Chondrocyte (in vitro differentiated cells): ENCODE results near the gene CPXM2. TPM values are rescaled to one million over a fixed set of nuclear protein-coding genes. Genes with fewer than 3 reads are reported as not detected.

ENCODE experiments used
- DNase-seq: peaks from one replicate; pipeline ENCODE4 v3.0.0; 2021; ENCODE audit warnings: mixed read lengths, low spot score
- H3K27ac Mint-ChIP-seq: one replicate; pipeline ENCODE4 v1.8.0; 2021; ENCODE audit warnings: mild to moderate bottlenecking, moderate library complexity, mixed read lengths; ENCODE audit not compliant: unreplicated experiment
- H3K27me3 Mint-ChIP-seq: 2 replicates; pipeline ENCODE4 v1.8.0; 2021; ENCODE audit warnings: low read depth, mixed read lengths
- H3K36me3 Mint-ChIP-seq: 2 replicates; pipeline ENCODE4 v1.8.0; 2021; ENCODE audit warnings: low read depth, mixed read lengths
- H3K4me1 Mint-ChIP-seq: 2 replicates; pipeline ENCODE4 v1.8.0; 2021; ENCODE audit warnings: low read depth, mild to moderate bottlenecking, mixed read lengths
- H3K4me3 Mint-ChIP-seq: one replicate; pipeline ENCODE4 v1.8.0; 2021; ENCODE audit warnings: mild to moderate bottlenecking, moderate library complexity, mixed read lengths; ENCODE audit not compliant: unreplicated experiment
- H3K9me3 Mint-ChIP-seq: 2 replicates; pipeline ENCODE4 v1.8.0; 2021; ENCODE audit warnings: low read depth, mixed read lengths
- total RNA-seq: library from RNA; stranded (reverse); gene quantifications from 3 replicates; pipeline ENCODE4 v1.2.1, GENCODE V29; 2021
- TF ChIP-seq, protein P1 (sequence below): fragments of 200-600 bp; sonication (generic); IDR thresholded peaks from 2 replicates; pipeline ENCODE4 v1.5.0; 2021; ENCODE audit warnings: antibody characterized with exemption, mild to moderate bottlenecking, moderate library complexity

The CPXM2 gene
- total RNA-seq, 1 donor from 2014 or later, result not detected

DNA sequence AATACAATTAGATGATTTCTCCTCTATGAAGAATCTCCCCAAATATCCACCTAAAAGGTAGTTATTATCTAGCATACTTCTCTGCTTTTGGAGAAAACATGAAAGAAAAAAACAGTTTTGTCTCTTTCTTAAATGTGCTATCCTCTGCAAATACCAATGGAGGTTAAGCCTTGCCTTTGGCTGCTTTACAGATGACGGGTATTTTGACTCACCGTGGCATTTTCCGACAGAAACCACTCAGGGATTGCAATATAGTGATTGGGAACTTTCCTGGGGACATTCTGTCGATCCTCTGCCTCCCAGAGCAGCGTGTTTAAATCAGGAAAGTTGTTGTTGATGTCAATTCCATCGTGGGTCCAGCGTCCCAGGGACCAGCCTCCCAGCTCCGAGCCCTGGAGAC, 124.8 kb downstream of the CPXM2 start:
- H3K27me3 Mint-ChIP-seq, result peaks cover 8% of the 10 kb centered on the region
- no peak overlapping the region for H3K27ac Mint-ChIP-seq
- no peaks in the 10 kb centered on the region for H3K36me3 Mint-ChIP-seq
- TF ChIP-seq, protein P1, sequence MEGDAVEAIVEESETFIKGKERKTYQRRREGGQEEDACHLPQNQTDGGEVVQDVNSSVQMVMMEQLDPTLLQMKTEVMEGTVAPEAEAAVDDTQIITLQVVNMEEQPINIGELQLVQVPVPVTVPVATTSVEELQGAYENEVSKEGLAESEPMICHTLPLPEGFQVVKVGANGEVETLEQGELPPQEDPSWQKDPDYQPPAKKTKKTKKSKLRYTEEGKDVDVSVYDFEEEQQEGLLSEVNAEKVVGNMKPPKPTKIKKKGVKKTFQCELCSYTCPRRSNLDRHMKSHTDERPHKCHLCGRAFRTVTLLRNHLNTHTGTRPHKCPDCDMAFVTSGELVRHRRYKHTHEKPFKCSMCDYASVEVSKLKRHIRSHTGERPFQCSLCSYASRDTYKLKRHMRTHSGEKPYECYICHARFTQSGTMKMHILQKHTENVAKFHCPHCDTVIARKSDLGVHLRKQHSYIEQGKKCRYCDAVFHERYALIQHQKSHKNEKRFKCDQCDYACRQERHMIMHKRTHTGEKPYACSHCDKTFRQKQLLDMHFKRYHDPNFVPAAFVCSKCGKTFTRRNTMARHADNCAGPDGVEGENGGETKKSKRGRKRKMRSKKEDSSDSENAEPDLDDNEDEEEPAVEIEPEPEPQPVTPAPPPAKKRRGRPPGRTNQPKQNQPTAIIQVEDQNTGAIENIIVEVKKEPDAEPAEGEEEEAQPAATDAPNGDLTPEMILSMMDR, result no peak
- no peaks in the 10 kb centered on the region for H3K9me3 Mint-ChIP-seq
- no peak overlapping the region for H3K4me3 Mint-ChIP-seq
- H3K4me1 Mint-ChIP-seq, result no peaks in the 10 kb centered on the region
- no peak for DNase-seq

DNA sequence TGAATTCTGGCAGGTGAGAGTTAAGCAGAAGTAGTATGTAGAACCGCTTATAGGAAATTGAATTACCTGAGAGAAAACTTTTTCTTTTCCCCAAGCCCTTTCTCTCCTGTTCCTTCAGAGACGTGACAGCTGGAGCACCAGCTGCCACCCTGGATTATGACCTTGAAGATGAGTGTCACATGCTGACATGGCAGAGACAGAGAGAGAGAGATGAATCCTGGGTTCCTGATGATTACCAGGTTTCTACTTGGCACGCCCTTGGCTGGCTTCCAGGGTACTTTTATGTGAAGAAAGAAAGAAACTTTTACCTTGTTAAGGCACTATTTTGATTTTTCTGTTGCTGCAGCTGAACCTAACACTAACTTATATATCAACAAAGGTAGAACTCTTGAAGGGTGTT, 125.6 kb downstream of the CPXM2 start:
- no peak for DNase-seq
- no peaks in the 10 kb centered on the region for H3K36me3 Mint-ChIP-seq
- peaks cover 8% of the 10 kb centered on the region for H3K27me3 Mint-ChIP-seq
- TF ChIP-seq, protein P1, result no peak
- H3K27ac Mint-ChIP-seq, result no peak overlapping the region
- H3K9me3 Mint-ChIP-seq, result no peaks in the 10 kb centered on the region
- H3K4me1 Mint-ChIP-seq, result no peaks in the 10 kb centered on the region
- no peak overlapping the region for H3K4me3 Mint-ChIP-seq

DNA sequence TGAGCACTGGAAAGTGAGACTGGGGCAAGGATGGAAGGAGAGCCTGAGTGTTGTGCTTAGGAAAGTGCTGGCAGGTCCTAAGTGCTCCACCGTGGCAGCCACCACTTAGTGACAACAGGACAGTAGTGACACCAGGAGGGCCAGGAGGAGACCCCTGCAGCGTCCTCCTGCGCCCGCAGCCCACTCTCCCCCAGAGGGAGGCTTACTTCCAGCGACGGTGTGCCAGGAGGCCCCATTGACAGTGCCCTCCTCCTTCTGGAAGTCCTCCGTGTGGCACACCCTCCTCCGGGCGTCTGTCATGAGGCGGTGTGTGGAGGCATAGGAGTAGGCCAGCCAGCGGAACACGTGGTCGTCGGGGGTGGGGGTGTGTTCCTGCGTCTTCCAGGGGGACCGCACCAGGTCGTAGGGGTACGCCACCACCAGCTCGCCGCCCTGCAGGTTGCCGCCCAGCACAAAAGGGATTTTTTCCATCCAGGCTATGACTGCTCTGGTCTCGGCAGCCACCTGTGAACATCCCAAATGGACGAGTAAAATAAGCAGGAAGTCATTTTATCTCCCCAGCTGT, 129.9 kb downstream of the CPXM2 start:
- Mint-ChIP-seq H3K27ac (no peak overlapping the region), H3K36me3 (no peaks in the 10 kb centered on the region), H3K9me3 (no peaks in the 10 kb centered on the region), H3K4me1 (no peaks in the 10 kb centered on the region), H3K4me3 (no peak overlapping the region), H3K27me3 (peaks cover 12% of the 10 kb centered on the region)
- DNase-seq, result no peak
- TF ChIP-seq, protein P1, result no peak

DNA sequence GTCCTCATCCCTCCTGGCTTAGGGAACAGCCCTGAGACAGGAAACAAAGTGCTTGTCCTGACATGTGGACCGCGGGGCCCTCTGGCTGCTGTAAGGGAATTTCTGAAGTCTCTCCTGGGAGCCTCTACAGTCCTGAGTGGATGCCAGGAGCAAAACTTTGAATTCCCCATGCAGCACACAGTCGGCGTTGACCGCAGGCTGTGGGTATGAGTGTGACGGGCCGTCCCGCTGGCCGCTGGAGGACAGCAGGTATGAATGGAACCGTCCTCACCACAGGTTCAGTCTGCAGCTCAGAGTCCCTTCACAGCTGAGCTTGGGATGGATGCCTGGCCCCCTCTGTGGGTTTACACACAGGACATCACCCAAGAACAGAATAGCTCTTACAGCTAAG, 130.6 kb downstream of the CPXM2 start:
- no peak for DNase-seq
- TF ChIP-seq, protein P1, result no peak
- no peaks in the 10 kb centered on the region for H3K36me3 Mint-ChIP-seq

DNA sequence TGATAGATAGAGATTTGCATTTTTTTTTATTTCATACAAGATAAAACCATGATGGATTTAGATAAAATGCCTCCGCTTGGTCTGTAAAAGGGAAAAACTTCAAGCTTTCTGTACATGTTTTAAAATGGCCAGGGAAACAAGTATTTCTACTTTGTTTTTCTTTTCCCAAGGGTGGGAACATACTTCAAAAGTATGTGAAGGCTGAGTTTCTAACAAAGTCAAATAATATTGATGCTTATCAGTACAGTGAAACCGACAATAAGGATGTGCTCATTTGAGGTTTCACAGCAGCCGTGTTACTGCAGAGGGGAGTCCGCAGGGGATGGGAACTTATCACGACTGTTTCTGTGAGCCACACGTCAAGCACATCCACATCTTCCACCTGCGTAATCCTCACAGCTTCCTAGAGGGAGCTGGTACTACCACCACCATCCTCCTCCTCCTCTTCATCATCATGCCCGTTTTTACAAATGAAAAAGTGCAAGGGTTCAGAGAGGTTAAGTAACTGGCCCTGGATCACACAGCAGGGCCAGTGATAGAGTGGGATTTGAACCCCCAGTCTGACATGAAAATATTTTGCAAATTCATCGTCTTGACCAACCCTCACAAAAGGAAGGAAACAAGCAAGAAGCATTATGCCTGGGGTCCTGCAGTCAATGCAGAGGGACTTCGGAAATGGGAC, 131.1 kb downstream of the CPXM2 start:
- DNase-seq, result no peak
- peaks cover 11% of the 10 kb centered on the region for H3K27me3 Mint-ChIP-seq
- H3K27ac Mint-ChIP-seq, result no peak overlapping the region
- H3K9me3 Mint-ChIP-seq, result no peaks in the 10 kb centered on the region
- TF ChIP-seq, protein P1, result no peak
- H3K4me1 Mint-ChIP-seq, result no peaks in the 10 kb centered on the region
- no peak overlapping the region for H3K4me3 Mint-ChIP-seq
- H3K36me3 Mint-ChIP-seq, result no peaks in the 10 kb centered on the region

More for the DNA sequence above, 130.6 kb downstream of the CPXM2 start:
- H3K27me3 Mint-ChIP-seq, result peaks cover 11% of the 10 kb centered on the region
- no peaks in the 10 kb centered on the region for H3K9me3 Mint-ChIP-seq
- no peaks in the 10 kb centered on the region for H3K4me1 Mint-ChIP-seq
- H3K4me3 Mint-ChIP-seq, result no peak overlapping the region
- H3K27ac Mint-ChIP-seq, result no peak overlapping the region
